ENCODE results near the gene GATA3.

Gene GATA3

DNA sequence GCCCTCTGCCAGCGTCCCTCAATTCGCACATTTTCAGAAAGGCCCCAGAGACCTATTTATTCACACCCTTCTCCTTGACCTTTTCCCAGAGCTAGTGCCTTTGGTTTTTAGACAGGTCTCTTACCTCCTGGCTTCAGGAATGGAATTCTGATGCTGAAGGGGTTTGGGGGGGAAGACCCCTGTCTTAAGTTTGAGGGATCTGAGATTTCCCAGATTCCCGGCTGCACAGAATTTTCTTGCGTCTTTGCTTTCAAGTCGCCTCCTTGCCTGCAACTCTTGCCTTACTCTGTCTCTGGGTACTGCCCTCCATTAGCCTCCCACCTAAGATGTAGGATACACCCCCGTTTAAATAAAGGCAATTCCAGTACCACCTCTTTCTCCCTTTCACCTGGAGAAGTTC lies 1.9 kb downstream of the GATA3 start:
- H3K27me3 ChIP-seq (ENCODE audit: control insufficient read depth, insufficient read depth, low read length): peaks cover 92% of the 10 kb centered on the region
- peak overlapping the region; percentile 40 for H3K4me3 ChIP-seq (ENCODE audit: low read depth, low read length)
- H3K9ac ChIP-seq (ENCODE audit: low read depth, low read length): no peak overlapping the region
- H3K36me3 ChIP-seq (ENCODE audit: control insufficient read depth, insufficient read depth, low read length): no peaks in the 10 kb centered on the region
- H3K9me3 ChIP-seq (ENCODE audit: control insufficient read depth, insufficient read depth, low read length): no peaks in the 10 kb centered on the region
- peaks cover 20% of the 10 kb centered on the region for H3K4me1 ChIP-seq (ENCODE audit: control insufficient read depth, insufficient read depth, low read length)

DNA sequence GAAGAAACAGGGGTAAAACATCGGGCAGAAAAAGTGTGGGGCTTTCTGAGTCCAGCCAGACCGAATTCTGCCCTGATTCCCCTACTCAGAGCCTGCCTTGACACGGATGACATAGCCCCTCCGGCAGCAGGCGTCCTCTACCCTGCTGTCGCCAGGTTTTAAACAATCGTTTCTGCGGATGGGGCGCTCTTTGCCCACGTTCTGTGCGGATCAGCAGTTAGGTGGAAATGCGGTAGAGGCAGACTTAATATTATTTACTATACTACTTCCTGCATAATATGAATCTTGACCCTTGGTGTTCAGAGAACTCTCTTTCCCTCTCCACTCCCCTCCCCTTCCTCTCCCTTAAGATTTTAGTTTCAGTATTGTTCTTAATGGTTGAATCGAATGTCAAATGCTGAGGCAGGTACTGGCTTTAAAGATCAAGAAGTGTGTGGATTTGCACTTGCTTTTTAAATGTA lies 2.4 kb downstream of the GATA3 start:
- Histone ChIP-seq H3K9me3 (ENCODE audit: control insufficient read depth, insufficient read depth, low read length) (no peaks in the 10 kb centered on the region), H3K27me3 (ENCODE audit: control insufficient read depth, insufficient read depth, low read length) (peaks cover 94% of the 10 kb centered on the region), H3K4me1 (ENCODE audit: control insufficient read depth, insufficient read depth, low read length) (peaks cover 22% of the 10 kb centered on the region), H3K9ac (ENCODE audit: low read depth, low read length) (no peak overlapping the region), H3K4me3 (ENCODE audit: low read depth, low read length) (peak overlapping the region; percentile 40), H3K36me3 (ENCODE audit: control insufficient read depth, insufficient read depth, low read length) (no peaks in the 10 kb centered on the region)

DNA sequence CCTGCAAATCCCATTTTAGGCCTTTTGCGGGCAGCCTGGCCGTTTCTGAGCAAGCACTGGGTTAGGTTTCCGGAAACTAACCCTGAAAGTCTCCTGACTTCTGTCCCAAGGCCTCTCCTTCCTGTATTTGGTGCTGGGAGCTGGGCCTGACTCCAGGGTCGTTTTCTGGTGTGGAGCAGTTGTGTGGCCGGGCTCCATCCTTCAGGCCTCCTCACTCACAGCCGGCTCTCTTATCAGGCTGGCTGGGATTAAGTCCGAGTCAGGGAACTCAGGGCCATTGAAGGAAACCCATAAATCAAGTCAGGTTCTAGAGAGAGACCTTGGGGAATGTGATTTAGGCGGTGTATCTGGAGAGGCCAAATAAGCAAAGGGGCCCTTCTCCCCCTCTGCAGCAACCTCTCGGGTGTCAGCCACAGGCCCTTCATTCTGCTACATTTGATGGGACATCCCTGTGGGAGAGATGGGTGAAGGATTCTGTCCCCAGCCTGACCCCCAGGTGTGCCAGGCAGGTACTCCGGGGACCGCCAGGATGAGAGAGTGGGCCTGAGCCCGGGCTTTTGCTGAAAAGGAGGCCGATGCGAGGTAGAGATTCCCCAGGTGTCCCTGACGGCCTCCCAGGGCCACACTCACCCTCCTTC lies 3.3 kb downstream of the GATA3 start:
- Histone ChIP-seq H3K4me1 (ENCODE audit: control insufficient read depth, insufficient read depth, low read length) (peaks cover 22% of the 10 kb centered on the region), H3K9me3 (ENCODE audit: control insufficient read depth, insufficient read depth, low read length) (no peaks in the 10 kb centered on the region), H3K27me3 (ENCODE audit: control insufficient read depth, insufficient read depth, low read length) (peaks cover 93% of the 10 kb centered on the region), H3K36me3 (ENCODE audit: control insufficient read depth, insufficient read depth, low read length) (no peaks in the 10 kb centered on the region), H3K4me3 (ENCODE audit: low read depth, low read length) (peak overlapping the region; percentile 41), H3K9ac (ENCODE audit: low read depth, low read length) (no peak overlapping the region)

DNA sequence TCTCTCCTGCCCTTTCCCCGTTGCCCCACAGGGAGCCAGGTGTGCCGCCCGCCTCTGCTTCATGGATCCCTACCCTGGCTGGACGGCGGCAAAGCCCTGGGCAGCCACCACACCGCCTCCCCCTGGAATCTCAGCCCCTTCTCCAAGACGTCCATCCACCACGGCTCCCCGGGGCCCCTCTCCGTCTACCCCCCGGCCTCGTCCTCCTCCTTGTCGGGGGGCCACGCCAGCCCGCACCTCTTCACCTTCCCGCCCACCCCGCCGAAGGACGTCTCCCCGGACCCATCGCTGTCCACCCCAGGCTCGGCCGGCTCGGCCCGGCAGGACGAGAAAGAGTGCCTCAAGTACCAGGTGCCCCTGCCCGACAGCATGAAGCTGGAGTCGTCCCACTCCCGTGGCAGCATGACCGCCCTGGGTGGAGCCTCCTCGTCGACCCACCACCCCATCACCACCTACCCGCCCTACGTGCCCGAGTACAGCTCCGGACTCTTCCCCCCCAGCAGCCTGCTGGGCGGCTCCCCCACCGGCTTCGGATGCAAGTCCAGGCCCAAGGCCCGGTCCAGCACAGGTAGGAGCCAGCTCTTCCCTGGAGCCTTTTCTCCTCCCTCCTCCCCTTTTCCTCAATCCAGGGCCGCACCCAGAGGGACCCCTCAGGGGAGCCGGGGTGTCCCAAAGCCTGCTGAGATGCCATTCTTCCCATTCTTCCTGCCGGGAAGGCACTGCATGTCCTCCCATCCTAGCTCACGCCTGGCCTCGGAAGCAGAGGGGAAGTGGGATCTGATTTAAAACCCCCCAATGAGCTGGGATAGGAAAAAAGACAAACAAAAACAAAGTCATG lies 4.0 kb downstream of the GATA3 start:
- no peaks in the 10 kb centered on the region for H3K9me3 ChIP-seq (ENCODE audit: control insufficient read depth, insufficient read depth, low read length)
- H3K4me1 ChIP-seq (ENCODE audit: control insufficient read depth, insufficient read depth, low read length): peaks cover 25% of the 10 kb centered on the region
- no peak overlapping the region for H3K9ac ChIP-seq (ENCODE audit: low read depth, low read length)
- H3K36me3 ChIP-seq (ENCODE audit: control insufficient read depth, insufficient read depth, low read length): no peaks in the 10 kb centered on the region
- H3K4me3 ChIP-seq (ENCODE audit: low read depth, low read length): peak overlapping the region; percentile 41
- peaks cover 91% of the 10 kb centered on the region for H3K27me3 ChIP-seq (ENCODE audit: control insufficient read depth, insufficient read depth, low read length)

DNA sequence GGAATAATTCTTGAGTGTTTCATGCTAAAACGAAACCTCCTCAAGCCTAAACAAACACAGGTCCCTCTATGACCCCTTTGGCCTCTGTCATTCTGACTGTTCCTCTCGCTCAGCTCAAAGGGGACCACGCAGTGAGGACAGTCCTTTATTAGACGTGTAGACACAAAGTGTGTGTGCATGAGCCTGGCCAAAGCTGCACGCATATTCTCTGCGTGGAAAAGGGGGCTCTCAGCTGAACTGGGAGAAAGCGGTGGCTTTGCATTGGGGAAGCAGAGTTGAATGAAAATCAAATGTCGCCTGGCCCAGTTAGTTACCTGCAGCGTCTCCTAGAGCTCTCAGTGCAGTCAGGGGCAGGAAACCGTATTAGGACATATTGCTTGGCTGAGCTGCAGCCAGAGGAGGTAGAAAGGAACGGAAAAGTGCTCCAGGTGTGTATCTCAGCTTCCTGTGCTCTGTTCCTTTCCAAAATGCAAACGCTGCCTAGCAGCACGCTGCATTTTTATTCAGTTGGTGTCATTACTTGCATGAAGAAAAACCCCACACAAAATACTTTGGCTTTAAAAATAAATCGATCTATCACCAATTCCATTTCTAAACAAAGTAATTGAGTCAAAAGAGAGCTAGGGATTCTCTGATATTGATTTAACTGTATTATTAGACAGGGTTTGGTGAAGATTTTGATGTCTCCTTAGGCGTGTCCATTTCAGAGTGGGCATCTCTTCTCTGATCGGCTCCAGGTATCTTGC lies 4.9 kb downstream of the GATA3 start:
- H3K27me3 ChIP-seq (ENCODE audit: control insufficient read depth, insufficient read depth, low read length): peaks cover 93% of the 10 kb centered on the region
- no peaks in the 10 kb centered on the region for H3K9me3 ChIP-seq (ENCODE audit: control insufficient read depth, insufficient read depth, low read length)
- no peaks in the 10 kb centered on the region for H3K36me3 ChIP-seq (ENCODE audit: control insufficient read depth, insufficient read depth, low read length)
- H3K4me3 ChIP-seq (ENCODE audit: low read depth, low read length): peak overlapping the region; percentile 35
- peaks cover 33% of the 10 kb centered on the region for H3K4me1 ChIP-seq (ENCODE audit: control insufficient read depth, insufficient read depth, low read length)
- no peak overlapping the region for H3K9ac ChIP-seq (ENCODE audit: low read depth, low read length)

DNA sequence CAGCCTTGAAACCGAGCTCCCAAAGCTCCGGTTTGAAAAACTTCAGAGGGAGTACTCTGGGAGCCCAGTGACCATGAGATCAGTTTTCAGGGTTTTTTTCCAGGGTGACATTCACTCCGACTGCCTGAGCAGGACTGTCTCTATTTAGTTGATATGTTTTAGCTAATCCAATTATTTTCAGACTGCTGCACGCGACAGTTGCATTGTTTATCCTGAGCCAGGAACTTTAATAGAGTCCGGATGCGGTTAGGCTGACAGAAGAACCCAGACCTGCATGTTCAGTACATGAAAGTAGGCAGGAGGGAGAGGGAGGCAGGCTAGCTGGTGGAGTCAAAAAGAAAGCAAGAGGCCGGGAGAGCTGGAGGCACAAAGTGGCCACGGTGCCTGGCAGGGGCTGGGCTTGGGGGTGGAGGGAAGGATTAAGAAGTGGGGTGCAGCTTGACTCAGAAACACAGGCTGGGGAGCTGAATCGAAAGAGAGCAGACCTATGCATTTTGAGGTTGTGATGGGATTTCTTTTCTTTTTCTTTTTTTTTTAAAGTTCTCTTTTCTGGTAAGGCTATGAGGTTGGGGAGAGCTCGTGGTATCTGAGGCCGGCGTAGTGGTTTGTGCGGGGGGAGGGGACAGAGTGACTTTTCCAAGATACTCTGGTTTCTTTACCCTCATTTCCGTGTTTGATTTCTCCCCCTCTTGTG lies 5.7 kb downstream of the GATA3 start:
- Histone ChIP-seq H3K36me3 (ENCODE audit: control insufficient read depth, insufficient read depth, low read length) (no peaks in the 10 kb centered on the region), H3K9me3 (ENCODE audit: control insufficient read depth, insufficient read depth, low read length) (no peaks in the 10 kb centered on the region), H3K9ac (ENCODE audit: low read depth, low read length) (no peak overlapping the region), H3K27me3 (ENCODE audit: control insufficient read depth, insufficient read depth, low read length) (peaks cover 88% of the 10 kb centered on the region), H3K4me3 (ENCODE audit: low read depth, low read length) (peak overlapping the region; percentile 35), H3K4me1 (ENCODE audit: control insufficient read depth, insufficient read depth, low read length) (peaks cover 40% of the 10 kb centered on the region)

DNA sequence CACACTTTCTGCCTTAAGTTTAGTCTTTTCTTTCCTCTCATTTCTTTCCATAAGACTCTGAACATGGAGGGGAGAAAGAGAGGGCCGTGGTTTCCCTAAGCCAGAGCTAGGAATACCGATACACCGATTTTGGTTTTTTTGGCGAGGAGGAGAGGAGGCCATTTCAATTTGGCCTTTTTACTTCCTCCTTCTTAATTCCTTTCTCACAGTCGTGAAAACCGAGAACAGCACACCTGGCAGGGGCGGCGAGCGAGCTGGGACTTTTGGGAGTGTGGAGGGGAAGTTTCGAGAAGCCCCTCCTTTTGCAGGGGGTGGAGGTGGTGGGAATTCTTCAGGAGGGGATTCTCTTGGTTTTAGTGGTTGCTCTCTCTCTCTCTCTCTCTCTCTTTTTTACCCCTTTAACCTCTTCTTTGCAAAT lies 6.2 kb downstream of the GATA3 start:
- Histone ChIP-seq H3K9me3 (ENCODE audit: control insufficient read depth, insufficient read depth, low read length) (no peaks in the 10 kb centered on the region), H3K4me1 (ENCODE audit: control insufficient read depth, insufficient read depth, low read length) (peaks cover 40% of the 10 kb centered on the region), H3K4me3 (ENCODE audit: low read depth, low read length) (peak overlapping the region; percentile 19), H3K27me3 (ENCODE audit: control insufficient read depth, insufficient read depth, low read length) (peaks cover 86% of the 10 kb centered on the region), H3K36me3 (ENCODE audit: control insufficient read depth, insufficient read depth, low read length) (no peaks in the 10 kb centered on the region), H3K9ac (ENCODE audit: low read depth, low read length) (no peak overlapping the region)

DNA sequence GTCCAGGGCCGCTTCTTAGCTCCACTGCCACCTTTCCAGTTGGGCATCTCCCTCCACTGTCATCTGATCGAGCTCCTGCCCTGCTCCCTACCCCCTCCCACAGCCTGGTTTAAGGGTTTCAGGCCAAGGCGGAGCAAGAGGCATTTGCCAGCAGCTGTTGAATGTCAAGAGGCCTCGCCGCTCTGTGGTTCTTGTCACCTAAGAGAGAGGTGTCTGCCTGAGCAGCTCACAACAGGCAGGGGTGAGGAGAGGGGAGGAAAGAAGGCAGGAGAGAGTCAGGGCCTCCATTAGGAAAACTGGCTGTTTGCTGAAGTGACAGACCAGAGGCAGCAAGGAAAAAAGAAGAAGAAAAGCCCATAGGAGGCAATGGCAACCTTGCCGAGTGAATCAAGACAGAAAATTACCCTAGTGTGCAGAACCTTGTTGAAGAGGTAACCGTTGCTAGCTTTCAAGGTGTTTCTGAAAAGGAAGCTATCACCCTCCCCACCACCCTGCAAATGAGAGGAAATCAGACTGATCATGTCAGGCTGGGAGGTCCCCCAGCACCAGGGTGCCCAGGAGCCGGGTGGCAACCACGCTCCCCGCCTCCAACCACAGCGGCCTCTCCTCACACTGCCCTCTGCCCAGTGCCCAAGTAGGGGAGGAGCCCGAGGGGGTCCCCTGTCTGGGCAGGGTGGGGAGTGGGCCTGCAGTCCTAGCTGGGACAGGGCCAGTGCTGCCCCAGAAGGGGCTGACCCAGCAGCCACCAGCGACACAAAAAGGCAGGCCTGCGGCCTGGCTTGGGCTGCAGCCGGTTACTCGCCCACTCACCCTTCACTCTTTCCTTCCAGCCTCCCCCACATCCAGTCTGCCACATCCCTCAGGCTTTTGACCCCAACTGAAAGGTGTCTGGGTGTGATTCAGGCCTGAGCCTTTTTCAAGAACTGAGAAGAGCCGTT lies 7.1 kb downstream of the GATA3 start:
- no peaks in the 10 kb centered on the region for H3K9me3 ChIP-seq (ENCODE audit: control insufficient read depth, insufficient read depth, low read length)
- H3K4me3 ChIP-seq (ENCODE audit: low read depth, low read length): no peak overlapping the region
- peaks cover 42% of the 10 kb centered on the region for H3K4me1 ChIP-seq (ENCODE audit: control insufficient read depth, insufficient read depth, low read length)
- H3K27me3 ChIP-seq (ENCODE audit: control insufficient read depth, insufficient read depth, low read length): peaks cover 85% of the 10 kb centered on the region
- no peak overlapping the region for H3K9ac ChIP-seq (ENCODE audit: low read depth, low read length)
- no peaks in the 10 kb centered on the region for H3K36me3 ChIP-seq (ENCODE audit: control insufficient read depth, insufficient read depth, low read length)

DNA sequence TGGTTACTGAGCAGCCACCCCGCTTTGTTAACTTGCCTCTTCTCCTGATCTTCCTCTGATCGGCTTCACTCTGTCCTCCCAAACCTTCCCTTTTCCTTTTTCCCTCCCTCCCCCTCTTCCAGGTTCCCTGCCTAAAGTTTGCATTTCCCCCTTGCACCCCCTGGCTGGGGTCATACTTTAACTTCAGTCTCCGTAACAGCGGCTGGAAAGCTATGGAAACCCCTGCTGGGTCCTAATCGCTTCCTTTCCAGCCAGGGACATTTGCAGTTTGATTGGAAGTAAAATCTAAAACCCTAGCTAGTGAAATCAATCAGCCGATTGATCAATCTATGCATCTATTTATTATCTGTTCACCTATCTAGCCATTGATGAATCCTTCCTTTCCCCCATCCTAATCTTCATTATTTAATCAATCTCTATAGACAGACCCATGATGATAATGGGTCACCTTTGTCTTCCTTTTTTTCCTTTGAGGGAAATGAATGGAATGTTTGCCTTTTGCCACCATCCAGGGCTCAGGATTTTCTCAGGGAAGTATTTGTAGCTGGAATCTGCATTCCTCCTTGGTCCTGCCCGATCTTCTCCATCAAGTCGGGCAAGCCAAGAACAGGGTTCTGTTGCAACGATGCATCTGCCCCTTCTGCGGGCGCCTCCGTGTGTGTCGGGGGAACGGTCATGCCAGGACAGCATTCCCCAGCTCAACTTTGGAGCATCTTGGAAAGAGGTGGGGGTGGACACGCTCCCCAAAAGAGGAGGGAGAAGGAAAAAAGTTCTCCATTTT lies 8.8 kb downstream of the GATA3 start:
- no peak overlapping the region for H3K9ac ChIP-seq (ENCODE audit: low read depth, low read length)
- H3K27me3 ChIP-seq (ENCODE audit: control insufficient read depth, insufficient read depth, low read length): peaks cover 73% of the 10 kb centered on the region
- H3K36me3 ChIP-seq (ENCODE audit: control insufficient read depth, insufficient read depth, low read length): no peaks in the 10 kb centered on the region
- no peaks in the 10 kb centered on the region for H3K9me3 ChIP-seq (ENCODE audit: control insufficient read depth, insufficient read depth, low read length)
- H3K4me1 ChIP-seq (ENCODE audit: control insufficient read depth, insufficient read depth, low read length): peaks cover 40% of the 10 kb centered on the region
- H3K4me3 ChIP-seq (ENCODE audit: low read depth, low read length): peak overlapping the region; percentile 43

DNA sequence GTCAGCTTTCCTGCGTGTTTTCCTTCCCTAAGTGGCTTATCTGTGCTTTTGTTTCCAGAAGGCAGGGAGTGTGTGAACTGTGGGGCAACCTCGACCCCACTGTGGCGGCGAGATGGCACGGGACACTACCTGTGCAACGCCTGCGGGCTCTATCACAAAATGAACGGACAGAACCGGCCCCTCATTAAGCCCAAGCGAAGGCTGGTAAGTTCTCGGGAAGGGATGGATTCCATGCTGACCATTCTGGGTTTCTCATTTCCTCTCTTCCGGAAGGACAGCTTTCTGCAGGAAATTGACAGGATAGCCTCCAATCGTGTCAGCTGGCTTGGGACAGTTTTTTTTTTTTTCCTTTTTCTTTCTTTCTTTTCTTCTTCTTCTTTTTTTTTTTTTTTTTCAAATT lies 9.4 kb downstream of the GATA3 start:
- no peak overlapping the region for H3K9ac ChIP-seq (ENCODE audit: low read depth, low read length)

More for the DNA sequence above, 9.4 kb downstream of the GATA3 start:
- Histone ChIP-seq H3K9me3 (ENCODE audit: control insufficient read depth, insufficient read depth, low read length) (no peaks in the 10 kb centered on the region), H3K27me3 (ENCODE audit: control insufficient read depth, insufficient read depth, low read length) (peaks cover 67% of the 10 kb centered on the region), H3K4me3 (ENCODE audit: low read depth, low read length) (peak overlapping the region; percentile 43), H3K36me3 (ENCODE audit: control insufficient read depth, insufficient read depth, low read length) (no peaks in the 10 kb centered on the region), H3K4me1 (ENCODE audit: control insufficient read depth, insufficient read depth, low read length) (peaks cover 39% of the 10 kb centered on the region)
